Loucy (cell line): Measurements from ENCODE around the gene DENND4C.
"Not testable (repeated sequence)": the region's sequence is repeated elsewhere in the genome, so short reads cannot be mapped to it uniquely, and the experiment has no call there.

Experiments used
- H2AFZ ChIP-seq: fragments of 200-600 bp; sonication (generic); 2 replicates; pipeline ENCODE4 v1.6.0; 2016; ENCODE audit warnings: antibody characterized with exemption, mild to moderate bottlenecking, low read length, moderate library complexity
- H3F3A ChIP-seq: fragments of 200-600 bp; 2 replicates; pipeline ENCODE4 v1.6.0; 2016; ENCODE audit warnings: antibody characterized with exemption, low read depth, mild to moderate bottlenecking
- H3K27me3 ChIP-seq: fragments of 200-600 bp; sonication (generic); 2 replicates; pipeline ENCODE4 v1.6.1; 2014; ENCODE audit warnings: low read length, mild to moderate bottlenecking; ENCODE audit not compliant: insufficient read depth, poor library complexity, severe bottlenecking
- H3K36me3 ChIP-seq: fragments of 200-600 bp; sonication (generic); 2 replicates; pipeline ENCODE4 v1.6.1; 2016; ENCODE audit warnings: low read length; ENCODE audit not compliant: insufficient read depth
- H3K4me1 ChIP-seq: fragments of 200-600 bp; sonication (generic); 2 replicates; pipeline ENCODE4 v1.5.1; 2014; ENCODE audit warnings: low read length, mild to moderate bottlenecking; ENCODE audit not compliant: insufficient read depth, poor library complexity, severe bottlenecking
- H3K4me2 ChIP-seq: fragments of 200-600 bp; sonication (generic); 2 replicates; pipeline ENCODE4 v1.6.0; 2014; ENCODE audit warnings: antibody characterized with exemption, low read length, low read depth, mild to moderate bottlenecking; ENCODE audit not compliant: poor library complexity, severe bottlenecking
- H3K4me3 ChIP-seq: fragments of 200-600 bp; sonication (generic); 2 replicates; pipeline ENCODE4 v1.5.1; 2014; ENCODE audit warnings: low read length, mild to moderate bottlenecking, mixed read lengths; ENCODE audit not compliant: poor library complexity, severe bottlenecking
- H3K79me2 ChIP-seq: fragments of 200-600 bp; sonication (generic); 2 replicates; pipeline ENCODE4 v1.6.1; 2014; ENCODE audit warnings: low read length; ENCODE audit not compliant: insufficient read depth
- H3K9ac ChIP-seq: fragments of 200-600 bp; sonication (generic); 2 replicates; pipeline ENCODE4 v1.6.0; 2014; ENCODE audit warnings: mild to moderate bottlenecking, low read depth, low read length, moderate library complexity; ENCODE audit not compliant: poor library complexity, severe bottlenecking
- H3K9me2 ChIP-seq: fragments of 200-600 bp; sonication (generic); replicated peaks from 2 replicates; pipeline ENCODE4 v1.6.1; 2016; ENCODE audit warnings: low read depth, low read length, mixed read lengths
- H3K9me3 ChIP-seq: fragments of 200-600 bp; sonication (generic); 2 replicates; pipeline ENCODE4 v1.6.1; 2014; ENCODE audit warnings: mild to moderate bottlenecking, antibody characterized with exemption, low read length, low read depth; ENCODE audit not compliant: insufficient read depth
- H4K20me1 ChIP-seq: fragments of 200-600 bp; sonication (generic); 2 replicates; pipeline ENCODE4 v1.6.0; 2014; ENCODE audit warnings: antibody characterized with exemption, low read length, mild to moderate bottlenecking; ENCODE audit not compliant: insufficient read depth, poor library complexity, severe bottlenecking
- EZH2phosphoT487 ChIP-seq: fragments of 200-600 bp; IDR thresholded peaks from 2 replicates; pipeline ENCODE4 v1.6.1; 2018; ENCODE audit warnings: antibody characterized with exemption, mild to moderate bottlenecking, moderate library complexity, borderline replicate concordance
- TF ChIP-seq, protein P1 (sequence below): fragments of 200-600 bp; sonication (generic); conservative IDR thresholded peaks from 2 replicates; pipeline ENCODE4 v1.5.1; 2014; ENCODE audit warnings: mild to moderate bottlenecking, antibody characterized with exemption, low read length

The DENND4C gene

DNA sequence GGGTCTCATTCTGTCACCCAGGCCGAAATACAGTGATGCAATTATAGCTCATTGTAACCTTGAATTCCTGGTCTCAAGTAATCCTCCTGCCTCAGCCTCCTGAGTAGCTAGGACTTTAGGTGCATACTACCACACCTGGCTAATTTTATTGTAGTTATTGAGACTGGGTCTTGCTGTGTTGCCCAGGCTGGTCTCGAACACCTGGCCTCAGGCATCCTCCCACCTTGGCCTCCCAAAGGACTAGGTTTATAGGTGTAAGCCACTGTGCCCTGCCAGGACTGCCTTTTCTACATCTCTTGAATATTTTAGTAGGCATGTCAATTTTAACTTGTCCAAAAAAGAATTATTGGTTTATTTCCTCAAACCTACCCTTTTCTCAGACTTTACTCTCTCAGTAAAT lies 16.9 kb downstream of the DENND4C start:
- TF ChIP-seq, protein P1, sequence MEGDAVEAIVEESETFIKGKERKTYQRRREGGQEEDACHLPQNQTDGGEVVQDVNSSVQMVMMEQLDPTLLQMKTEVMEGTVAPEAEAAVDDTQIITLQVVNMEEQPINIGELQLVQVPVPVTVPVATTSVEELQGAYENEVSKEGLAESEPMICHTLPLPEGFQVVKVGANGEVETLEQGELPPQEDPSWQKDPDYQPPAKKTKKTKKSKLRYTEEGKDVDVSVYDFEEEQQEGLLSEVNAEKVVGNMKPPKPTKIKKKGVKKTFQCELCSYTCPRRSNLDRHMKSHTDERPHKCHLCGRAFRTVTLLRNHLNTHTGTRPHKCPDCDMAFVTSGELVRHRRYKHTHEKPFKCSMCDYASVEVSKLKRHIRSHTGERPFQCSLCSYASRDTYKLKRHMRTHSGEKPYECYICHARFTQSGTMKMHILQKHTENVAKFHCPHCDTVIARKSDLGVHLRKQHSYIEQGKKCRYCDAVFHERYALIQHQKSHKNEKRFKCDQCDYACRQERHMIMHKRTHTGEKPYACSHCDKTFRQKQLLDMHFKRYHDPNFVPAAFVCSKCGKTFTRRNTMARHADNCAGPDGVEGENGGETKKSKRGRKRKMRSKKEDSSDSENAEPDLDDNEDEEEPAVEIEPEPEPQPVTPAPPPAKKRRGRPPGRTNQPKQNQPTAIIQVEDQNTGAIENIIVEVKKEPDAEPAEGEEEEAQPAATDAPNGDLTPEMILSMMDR: no peak
- no peak for TF ChIP-seq EZH2phosphoT487
- Histone ChIP-seq H3K4me2 (no peak overlapping the region), H3K9me3 (no peaks in the 10 kb centered on the region), H2AFZ (no peak overlapping the region), H3K79me2 (peaks cover 89% of the 10 kb centered on the region), H3K4me1 (peaks cover 7% of the 10 kb centered on the region), H3K4me3 (no peak overlapping the region), H3F3A (no peaks in the 10 kb centered on the region), H3K36me3 (no peaks in the 10 kb centered on the region), H3K27me3 (no peaks in the 10 kb centered on the region), H4K20me1 (peaks cover 23% of the 10 kb centered on the region), H3K9me2 (no peaks in the 10 kb centered on the region), H3K9ac (no peak overlapping the region)

DNA sequence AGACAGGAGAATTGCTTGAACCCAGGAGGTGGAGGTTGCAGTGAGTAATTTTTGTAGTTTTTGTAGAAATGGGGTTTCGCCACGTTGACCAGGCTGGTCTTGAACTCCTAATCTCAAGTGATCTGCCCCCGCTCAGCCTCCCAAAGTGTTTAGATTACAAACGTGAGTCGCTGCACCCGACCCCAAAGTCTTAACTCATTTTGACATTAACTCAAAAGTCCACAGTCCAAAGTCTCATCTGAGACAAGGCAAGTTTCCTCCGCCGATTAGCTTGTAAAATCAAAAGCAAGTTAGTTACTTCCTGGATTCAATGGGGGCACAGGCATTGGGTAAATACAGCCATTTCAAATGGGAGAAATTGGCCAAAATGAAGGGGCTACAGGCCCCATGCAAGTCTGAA lies 19.9 kb downstream of the DENND4C start:
- Histone ChIP-seq H3K79me2 (peaks cover 91% of the 10 kb centered on the region), H4K20me1 (peaks cover 43% of the 10 kb centered on the region)
- H2AFZ ChIP-seq, H3K4me3 ChIP-seq, H3K9me3 ChIP-seq, H3K4me1 ChIP-seq, H3F3A ChIP-seq, H3K9ac ChIP-seq, H3K36me3 ChIP-seq, H3K4me2 ChIP-seq, H3K27me3 ChIP-seq, H3K9me2 ChIP-seq: not testable (repeated sequence)

DNA sequence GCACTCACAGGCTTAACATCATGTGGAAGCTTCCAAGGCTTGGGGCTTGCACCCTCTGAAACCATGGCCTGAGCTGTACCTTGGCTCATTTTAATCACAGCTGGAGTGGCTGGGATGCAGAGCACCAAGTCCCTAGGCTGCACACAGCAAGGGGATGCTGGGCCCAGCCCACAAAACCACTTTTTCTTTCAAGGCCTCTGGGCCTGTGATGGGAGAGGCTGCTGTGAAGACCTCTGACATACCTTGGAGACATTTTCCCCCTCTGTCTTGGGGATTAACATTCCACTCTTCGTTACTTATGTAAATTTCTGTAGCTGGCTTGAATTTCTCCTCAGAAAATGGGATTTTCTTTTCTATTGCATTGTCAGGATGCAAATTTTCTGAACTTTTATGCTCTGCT lies 20.7 kb downstream of the DENND4C start:
- Histone ChIP-seq H4K20me1 (peaks cover 45% of the 10 kb centered on the region), H3K79me2 (peaks cover 95% of the 10 kb centered on the region)
- H2AFZ ChIP-seq, H3K4me3 ChIP-seq, H3K4me2 ChIP-seq, H3K27me3 ChIP-seq, H3K9ac ChIP-seq, H3K9me3 ChIP-seq, H3F3A ChIP-seq, H3K9me2 ChIP-seq, H3K4me1 ChIP-seq, H3K36me3 ChIP-seq: not testable (repeated sequence)

DNA sequence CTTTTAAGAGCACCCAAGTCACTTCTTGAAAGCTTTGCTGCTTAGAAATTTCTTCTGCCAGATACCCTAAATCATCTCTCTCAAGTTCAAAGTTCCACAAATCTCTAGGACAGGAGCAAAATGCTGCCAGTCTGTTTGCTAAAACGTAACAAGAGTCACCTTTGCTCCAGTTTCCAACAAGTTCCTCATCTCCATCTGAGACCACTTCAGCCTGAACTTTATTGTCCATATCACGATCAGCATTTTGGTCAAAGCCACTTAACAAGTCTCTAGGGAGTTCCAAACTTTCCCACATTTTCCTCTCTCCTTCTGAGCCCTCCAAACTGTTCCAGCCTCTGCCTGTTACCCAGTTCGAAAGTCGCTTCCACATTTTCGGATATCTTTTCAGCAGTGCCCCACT lies 21.1 kb downstream of the DENND4C start:
- H3K36me3 ChIP-seq, H3K9me2 ChIP-seq, H3K4me2 ChIP-seq, H3K9ac ChIP-seq, H3K9me3 ChIP-seq, H3K4me1 ChIP-seq, H3K4me3 ChIP-seq, H2AFZ ChIP-seq, H3F3A ChIP-seq, H3K27me3 ChIP-seq: not testable (repeated sequence)
- Histone ChIP-seq H3K79me2 (peaks cover 91% of the 10 kb centered on the region), H4K20me1 (peaks cover 41% of the 10 kb centered on the region)
